Caco-2 (cell line): Measurements from ENCODE around the gene TSEN2. TPM values are rescaled to one million over a fixed set of nuclear protein-coding genes. Genes with fewer than 3 reads are reported as not detected.

Source experiments
- BruUV-seq: library from RNA; stranded (reverse); fragments of 400-500 nt; replicated peaks from 2 replicates; lab custom pipeline; 2021; lab: Mats Ljungman, UMichigan
- CTCF ChIA-PET: fragments of 300-600 bp; sonication (Branson Sonifier 250); formaldehyde crosslinking; loops from one replicate; lab custom pipeline; 2022; ENCODE audit warnings: antibody characterized with exemption; lab: Charles Lee
- POLR2A ChIA-PET: fragments of 300-600 bp; sonication (Branson Sonifier 250); formaldehyde crosslinking; loops from one replicate; lab custom pipeline; 2022; ENCODE audit warnings: antibody characterized with exemption; lab: Charles Lee
- DNase-seq, 2 experiments: peaks; one replicate each; pipeline versions ENCODE4 v3.0.0 to v3.0.0-alpha.2; 2020 to 2022
- H3K27me3 ChIP-seq: replicated peaks from 2 replicates; pipeline ENCODE4 v1.6.0; 2011; ENCODE audit warnings: low read length; ENCODE audit not compliant: control insufficient read depth, insufficient read depth
- H3K36me3 ChIP-seq: 2 replicates; pipeline ENCODE4 v1.5.1; 2011; ENCODE audit warnings: low read length; ENCODE audit not compliant: control insufficient read depth, insufficient read depth
- H3K4me1 ChIP-seq: fragments of 250-450 bp; sonication (Bioruptor Pico); 2 replicates; pipeline ENCODE4 v1.5.1; 2020; ENCODE audit warnings: mild to moderate bottlenecking
- H3K4me3 ChIP-seq: 2 replicates; pipeline ENCODE4 v1.5.1; 2011; ENCODE audit warnings: low read depth, mild to moderate bottlenecking, control low read depth, low read length
- H3K9me3 ChIP-seq: fragments of 250-450 bp; sonication (Bioruptor Pico); 2 replicates; pipeline ENCODE4 v1.5.1; 2020; ENCODE audit warnings: mild to moderate bottlenecking, moderate library complexity
- H3K27ac Mint-ChIP-seq: one replicate; pipeline ENCODE4 v1.8.0; 2022; ENCODE audit warnings: mixed read lengths; ENCODE audit not compliant: unreplicated experiment
- H3K27me3 Mint-ChIP-seq: one replicate; pipeline ENCODE4 v1.8.0; 2022; ENCODE audit warnings: mixed read lengths; ENCODE audit not compliant: insufficient read depth, unreplicated experiment
- H3K36me3 Mint-ChIP-seq: one replicate; pipeline ENCODE4 v1.8.0; 2022; ENCODE audit warnings: mild to moderate bottlenecking, mixed read lengths; ENCODE audit not compliant: insufficient read depth, unreplicated experiment
- H3K4me1 Mint-ChIP-seq: one replicate; pipeline ENCODE4 v1.8.0; 2022; ENCODE audit warnings: low read depth, mixed read lengths; ENCODE audit not compliant: unreplicated experiment
- H3K4me3 Mint-ChIP-seq: one replicate; pipeline ENCODE4 v1.8.0; 2022; ENCODE audit warnings: mild to moderate bottlenecking, moderate library complexity, mixed read lengths; ENCODE audit not compliant: unreplicated experiment
- H3K9me3 Mint-ChIP-seq: one replicate; pipeline ENCODE4 v1.8.0; 2022; ENCODE audit warnings: mixed read lengths; ENCODE audit not compliant: unreplicated experiment
- intact Hi-C: fragments of 100-400 bp; cut with micrococcal nuclease; formaldehyde crosslinking; loops from one replicate; pipeline ENCODE4 v1.10.0; 2022; ENCODE audit not compliant: unreplicated experiment
- total RNA-seq: library from RNA; stranded (reverse); gene quantifications from 2 replicates; pipeline ENCODE4 v1.2.3, GENCODE V29; 2022
- TF ChIP-seq, protein P1 (sequence below), 2 experiments: fragments of 200-600 bp in 1 of 2; IDR thresholded peaks; 1 replicate in 1 of 2; 2 replicates in 1 of 2; pipeline versions ENCODE4 v1.5.1 to v1.8.0; 2011 to 2022; ENCODE audit warnings: antibody characterized with exemption in 1 of 2, control low read depth in 1 of 2, inconsistent platforms in 1 of 2, low read depth in 1 of 2, low read length in 1 of 2, mild to moderate bottlenecking in 1 of 2, moderate library complexity in 1 of 2; ENCODE audit not compliant: insufficient read depth in 1 of 2, severe bottlenecking in 1 of 2, unreplicated experiment in 1 of 2

The TSEN2 gene
- total RNA-seq, 1 experiment from 2014 or later: 19.6 TPM

DNA sequence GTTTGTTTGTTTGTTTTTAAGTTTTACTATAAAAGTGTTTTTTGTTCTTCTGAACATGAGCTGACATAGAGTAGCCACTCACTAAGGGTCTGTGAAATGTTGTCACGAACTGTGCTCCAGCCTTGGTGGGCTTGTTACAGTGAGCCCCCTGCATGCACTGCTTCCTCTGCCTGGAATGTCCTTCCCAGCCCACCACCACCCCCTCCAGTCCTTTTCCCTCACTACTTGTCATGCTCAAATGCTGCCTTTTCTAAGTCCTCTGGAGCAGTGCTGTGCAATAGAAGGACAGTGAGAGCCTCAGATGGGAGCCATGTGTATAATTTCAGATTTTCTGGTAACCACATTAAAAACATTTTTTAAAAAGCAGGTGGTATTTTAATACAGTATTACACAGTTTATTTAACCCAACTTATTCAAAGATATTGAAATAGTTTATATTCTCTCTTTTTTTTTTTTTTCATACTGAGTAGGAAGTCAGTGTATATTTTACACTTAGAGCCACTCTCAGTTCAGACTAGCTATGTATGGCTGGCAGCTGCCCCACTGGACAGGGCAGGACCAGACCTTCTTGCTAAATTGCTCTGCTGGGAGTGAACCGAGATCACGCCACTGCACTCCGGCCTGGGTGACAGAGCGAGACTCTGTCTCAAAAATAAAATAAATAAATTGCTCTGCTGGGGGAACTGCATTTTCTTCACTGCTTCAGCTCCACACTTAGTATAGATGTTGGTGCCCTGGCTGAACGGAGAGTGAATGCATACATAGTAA, 34.2 kb downstream of the TSEN2 start:
- ChIA-PET POLR2A (no interaction called here), CTCF (no interaction called here)
- TF ChIP-seq, protein P1, sequence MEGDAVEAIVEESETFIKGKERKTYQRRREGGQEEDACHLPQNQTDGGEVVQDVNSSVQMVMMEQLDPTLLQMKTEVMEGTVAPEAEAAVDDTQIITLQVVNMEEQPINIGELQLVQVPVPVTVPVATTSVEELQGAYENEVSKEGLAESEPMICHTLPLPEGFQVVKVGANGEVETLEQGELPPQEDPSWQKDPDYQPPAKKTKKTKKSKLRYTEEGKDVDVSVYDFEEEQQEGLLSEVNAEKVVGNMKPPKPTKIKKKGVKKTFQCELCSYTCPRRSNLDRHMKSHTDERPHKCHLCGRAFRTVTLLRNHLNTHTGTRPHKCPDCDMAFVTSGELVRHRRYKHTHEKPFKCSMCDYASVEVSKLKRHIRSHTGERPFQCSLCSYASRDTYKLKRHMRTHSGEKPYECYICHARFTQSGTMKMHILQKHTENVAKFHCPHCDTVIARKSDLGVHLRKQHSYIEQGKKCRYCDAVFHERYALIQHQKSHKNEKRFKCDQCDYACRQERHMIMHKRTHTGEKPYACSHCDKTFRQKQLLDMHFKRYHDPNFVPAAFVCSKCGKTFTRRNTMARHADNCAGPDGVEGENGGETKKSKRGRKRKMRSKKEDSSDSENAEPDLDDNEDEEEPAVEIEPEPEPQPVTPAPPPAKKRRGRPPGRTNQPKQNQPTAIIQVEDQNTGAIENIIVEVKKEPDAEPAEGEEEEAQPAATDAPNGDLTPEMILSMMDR (IDR thresholded peaks at IDR 0.05; ENCODE audit: insufficient read depth in 1 of 2, low read depth in 1 of 2, low read length in 1 of 2, severe bottlenecking in 1 of 2, unreplicated experiment in 1 of 2): no peak
- DNase-seq: no peak
- intact Hi-C loops: no loop called here
- H3K27me3 ChIP-seq: no peaks in the 10 kb centered on the region
- H3K4me1 Mint-ChIP-seq: no peaks in the 10 kb centered on the region
- no TSS peak for BruUV-seq
- no peaks in the 10 kb centered on the region for H3K9me3 ChIP-seq
- H3K27ac Mint-ChIP-seq: no peak overlapping the region
- H3K36me3 ChIP-seq: no peaks in the 10 kb centered on the region; the same call in 1 of the 2 replicates
- H3K4me3 Mint-ChIP-seq: no peak overlapping the region
- H3K4me3 ChIP-seq: no peak overlapping the region
- no peaks in the 10 kb centered on the region for H3K36me3 Mint-ChIP-seq
- H3K9me3 Mint-ChIP-seq: no peaks in the 10 kb centered on the region
- H3K27me3 Mint-ChIP-seq: no peaks in the 10 kb centered on the region
- no peaks in the 10 kb centered on the region for H3K4me1 ChIP-seq

DNA sequence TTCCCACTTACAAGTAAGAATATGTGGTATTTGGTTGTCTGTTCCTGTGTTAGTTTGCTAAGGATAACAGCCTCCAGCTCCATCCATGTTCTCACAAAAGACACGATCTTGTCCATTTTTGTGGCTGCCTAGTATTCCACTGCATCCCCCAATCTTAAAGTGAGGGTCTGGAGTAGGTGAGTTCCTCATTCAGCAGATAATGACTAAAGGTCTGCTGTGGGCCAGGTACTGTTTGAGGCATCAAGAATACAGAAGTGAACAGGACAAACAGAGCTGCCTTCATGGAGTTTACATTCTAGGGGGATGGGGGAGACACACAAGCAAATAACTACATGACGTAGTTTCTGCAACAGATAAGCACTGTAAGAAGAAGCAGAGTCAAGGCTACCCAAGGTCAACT, 36.7 kb downstream of the TSEN2 start:
- no peaks in the 10 kb centered on the region for H3K9me3 Mint-ChIP-seq
- no peaks in the 10 kb centered on the region for H3K4me1 ChIP-seq
- TF ChIP-seq, protein P1 (IDR thresholded peaks at IDR 0.05; ENCODE audit: insufficient read depth in 1 of 2, low read depth in 1 of 2, low read length in 1 of 2, severe bottlenecking in 1 of 2, unreplicated experiment in 1 of 2): no peak
- no TSS peak for BruUV-seq
- intact Hi-C loops: no loop called here
- no peaks in the 10 kb centered on the region for H3K27me3 ChIP-seq
- H3K27ac Mint-ChIP-seq: no peak overlapping the region
- peaks cover 6% of the 10 kb centered on the region for H3K36me3 Mint-ChIP-seq
- H3K4me3 Mint-ChIP-seq: no peak overlapping the region
- no peaks in the 10 kb centered on the region for H3K27me3 Mint-ChIP-seq
- no peaks in the 10 kb centered on the region for H3K9me3 ChIP-seq
- ChIA-PET POLR2A (no interaction called here), CTCF (no interaction called here)
- no peaks in the 10 kb centered on the region for H3K4me1 Mint-ChIP-seq
- H3K4me3 ChIP-seq: no peak overlapping the region
- no peaks in the 10 kb centered on the region; the same call in 1 of the 2 replicates for H3K36me3 ChIP-seq
- DNase-seq: no peak

DNA sequence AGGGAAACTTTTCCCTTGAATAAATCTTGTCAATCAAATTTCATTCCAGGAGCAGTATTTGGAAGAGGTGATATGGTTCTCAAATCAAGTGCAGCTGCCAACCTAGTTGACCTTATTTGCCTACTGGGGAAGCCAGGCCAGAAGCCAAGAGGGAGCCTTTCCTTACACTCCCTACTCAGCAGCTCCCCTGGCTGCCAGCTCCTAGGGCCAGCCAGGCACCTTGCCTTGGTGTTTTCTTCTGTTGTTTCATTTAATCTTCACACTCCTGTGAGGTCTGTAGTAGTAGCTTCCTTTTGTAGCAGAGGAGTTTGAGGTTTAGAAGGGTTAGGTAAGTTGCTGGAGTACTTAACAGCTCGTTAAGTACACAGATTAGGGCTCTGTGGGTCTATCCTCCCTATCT, 38.4 kb downstream of the TSEN2 start:
- Histone ChIP-seq H3K9me3 (no peaks in the 10 kb centered on the region), H3K4me3 (no peak overlapping the region), H3K4me1 (no peaks in the 10 kb centered on the region), H3K27me3 (no peaks in the 10 kb centered on the region), H3K36me3 (no peaks in the 10 kb centered on the region; the same call in 1 of the 2 replicates)
- DNase-seq: no peak
- TF ChIP-seq, protein P1 (IDR thresholded peaks at IDR 0.05; ENCODE audit: insufficient read depth in 1 of 2, low read depth in 1 of 2, low read length in 1 of 2, severe bottlenecking in 1 of 2, unreplicated experiment in 1 of 2): no peak
- POLR2A ChIA-PET: no interaction called here
- H3K27me3 Mint-ChIP-seq: no peaks in the 10 kb centered on the region
- H3K27ac Mint-ChIP-seq: no peak overlapping the region
- CTCF ChIA-PET: no interaction called here
- H3K4me3 Mint-ChIP-seq: no peak overlapping the region
- H3K36me3 Mint-ChIP-seq: peaks cover 6% of the 10 kb centered on the region
- no peaks in the 10 kb centered on the region for H3K4me1 Mint-ChIP-seq
- H3K9me3 Mint-ChIP-seq: no peaks in the 10 kb centered on the region
- intact Hi-C loops: no loop called here
- no TSS peak for BruUV-seq
